ENCODE results near the gene ABHD17C. TPM values are rescaled to one million over a fixed set of nuclear protein-coding genes. Genes with fewer than 3 reads are reported as not detected.

ABHD17C gene
- 4.4 and 4.7 TPM in 2 replicates for total RNA-seq

DNA sequence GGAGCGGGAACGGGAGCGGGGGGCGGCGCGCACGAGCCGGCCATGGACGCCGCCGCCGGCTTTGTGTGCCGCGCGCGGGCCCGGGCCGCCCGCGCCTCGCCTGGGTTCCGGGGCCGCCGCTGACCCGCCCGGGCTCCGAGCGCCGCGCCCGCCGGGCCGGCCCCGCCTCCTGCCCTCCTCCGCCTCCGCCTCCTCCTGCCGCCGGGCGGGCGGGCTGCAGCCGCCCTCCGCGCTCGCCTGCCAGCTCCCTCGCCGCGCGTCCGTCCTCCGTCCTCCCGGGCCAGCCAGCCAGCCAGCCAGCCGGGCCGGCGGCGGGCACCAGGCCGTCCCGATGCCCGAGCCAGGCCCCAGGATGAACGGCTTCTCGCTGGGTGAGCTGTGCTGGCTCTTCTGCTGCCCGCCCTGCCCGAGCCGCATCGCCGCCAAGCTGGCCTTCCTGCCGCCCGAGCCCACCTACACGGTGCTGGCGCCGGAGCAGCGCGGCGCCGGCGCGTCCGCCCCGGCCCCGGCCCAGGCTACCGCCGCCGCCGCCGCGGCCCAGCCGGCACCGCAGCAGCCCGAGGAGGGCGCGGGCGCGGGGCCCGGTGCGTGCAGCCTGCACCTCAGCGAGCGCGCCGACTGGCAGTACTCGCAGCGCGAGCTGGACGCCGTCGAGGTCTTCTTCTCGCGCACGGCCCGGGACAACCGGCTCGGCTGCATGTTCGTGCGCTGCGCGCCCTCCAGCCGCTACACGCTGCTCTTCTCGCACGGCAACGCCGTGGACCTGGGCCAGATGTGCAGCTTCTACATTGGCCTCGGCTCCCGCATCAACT, at the start of gene ABHD17C:
Gene ABHD17C (plus strand): TSS at position 212 of the 812 bp plus-strand sequence. CDS start 120 bp downstream, at position 332.

DNA sequence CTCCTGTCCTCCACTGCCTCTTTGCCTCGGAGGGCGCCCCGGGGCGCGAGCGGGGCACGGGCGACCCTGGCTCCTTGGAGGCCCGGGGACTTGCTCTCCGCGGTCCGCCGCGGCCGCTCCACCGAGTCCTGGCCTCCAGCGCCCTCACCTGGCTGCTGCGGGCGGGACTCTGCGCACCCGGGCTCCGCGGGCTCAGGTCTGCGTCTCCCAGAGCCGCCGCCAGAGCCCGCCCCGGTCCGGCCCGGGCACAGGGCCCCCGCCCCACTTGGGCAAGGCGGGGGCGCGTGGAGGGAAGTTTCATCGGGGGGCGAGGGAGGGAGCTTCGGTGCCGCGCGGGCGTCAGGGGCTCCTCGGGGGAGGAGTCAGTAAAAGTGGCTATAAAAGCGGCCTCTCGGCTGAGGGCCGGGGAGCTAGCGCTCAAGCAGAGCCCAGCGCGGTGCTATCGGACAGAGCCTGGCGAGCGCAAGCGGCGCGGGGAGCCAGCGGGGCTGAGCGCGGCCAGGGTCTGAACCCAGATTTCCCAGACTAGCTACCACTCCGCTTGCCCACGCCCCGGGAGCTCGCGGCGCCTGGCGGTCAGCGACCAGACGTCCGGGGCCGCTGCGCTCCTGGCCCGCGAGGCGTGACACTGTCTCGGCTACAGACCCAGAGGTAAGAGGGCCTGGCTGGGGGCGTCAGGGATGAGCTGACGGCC, 84.0 kb downstream of the ABHD17C start, which contains the start of gene CEMIP:
Gene CEMIP (plus strand): TSS at position 407 of the 694 bp plus-strand sequence. CDS start 94,510 bp downstream, outside the sequence.

Small RNA genes within 50 kb of the gene (small RNA-seq; reads per million reads assigned to genes)
- gene RNU6-380P: not detected

Other genes starting within 250 kb of the ABHD17C start
- 1.4 and 8.5 TPM in 2 replicates for gene CEMIP, start 84.1 kb downstream of the ABHD17C start, total RNA-seq

Measured in subcutaneous preadipocyte (primary cell).